Loucy (cell line): ENCODE results near the gene SPEF2.
A peak's percentile ranks its signal among the peaks of the same experiment; 100 is the strongest.

ENCODE experiments used
- H2AFZ ChIP-seq: fragments of 200-600 bp; sonication (generic); 2 replicates; pipeline ENCODE4 v1.6.0; 2016; ENCODE audit warnings: antibody characterized with exemption, mild to moderate bottlenecking, low read length, moderate library complexity
- H3F3A ChIP-seq: fragments of 200-600 bp; 2 replicates; pipeline ENCODE4 v1.6.0; 2016; ENCODE audit warnings: antibody characterized with exemption, low read depth, mild to moderate bottlenecking
- H3K27me3 ChIP-seq: fragments of 200-600 bp; sonication (generic); 2 replicates; pipeline ENCODE4 v1.6.1; 2014; ENCODE audit warnings: low read length, mild to moderate bottlenecking; ENCODE audit not compliant: insufficient read depth, poor library complexity, severe bottlenecking
- H3K36me3 ChIP-seq: fragments of 200-600 bp; sonication (generic); 2 replicates; pipeline ENCODE4 v1.6.1; 2016; ENCODE audit warnings: low read length; ENCODE audit not compliant: insufficient read depth
- H3K4me1 ChIP-seq: fragments of 200-600 bp; sonication (generic); 2 replicates; pipeline ENCODE4 v1.5.1; 2014; ENCODE audit warnings: low read length, mild to moderate bottlenecking; ENCODE audit not compliant: insufficient read depth, poor library complexity, severe bottlenecking
- H3K4me2 ChIP-seq: fragments of 200-600 bp; sonication (generic); 2 replicates; pipeline ENCODE4 v1.6.0; 2014; ENCODE audit warnings: antibody characterized with exemption, low read length, low read depth, mild to moderate bottlenecking; ENCODE audit not compliant: poor library complexity, severe bottlenecking
- H3K4me3 ChIP-seq: fragments of 200-600 bp; sonication (generic); 2 replicates; pipeline ENCODE4 v1.5.1; 2014; ENCODE audit warnings: low read length, mild to moderate bottlenecking, mixed read lengths; ENCODE audit not compliant: poor library complexity, severe bottlenecking
- H3K79me2 ChIP-seq: fragments of 200-600 bp; sonication (generic); 2 replicates; pipeline ENCODE4 v1.6.1; 2014; ENCODE audit warnings: low read length; ENCODE audit not compliant: insufficient read depth
- H3K9ac ChIP-seq: fragments of 200-600 bp; sonication (generic); 2 replicates; pipeline ENCODE4 v1.6.0; 2014; ENCODE audit warnings: mild to moderate bottlenecking, low read depth, low read length, moderate library complexity; ENCODE audit not compliant: poor library complexity, severe bottlenecking
- H3K9me2 ChIP-seq: fragments of 200-600 bp; sonication (generic); replicated peaks from 2 replicates; pipeline ENCODE4 v1.6.1; 2016; ENCODE audit warnings: low read depth, low read length, mixed read lengths
- H3K9me3 ChIP-seq: fragments of 200-600 bp; sonication (generic); 2 replicates; pipeline ENCODE4 v1.6.1; 2014; ENCODE audit warnings: mild to moderate bottlenecking, antibody characterized with exemption, low read length, low read depth; ENCODE audit not compliant: insufficient read depth
- H4K20me1 ChIP-seq: fragments of 200-600 bp; sonication (generic); 2 replicates; pipeline ENCODE4 v1.6.0; 2014; ENCODE audit warnings: antibody characterized with exemption, low read length, mild to moderate bottlenecking; ENCODE audit not compliant: insufficient read depth, poor library complexity, severe bottlenecking
- EZH2phosphoT487 ChIP-seq: fragments of 200-600 bp; IDR thresholded peaks from 2 replicates; pipeline ENCODE4 v1.6.1; 2018; ENCODE audit warnings: antibody characterized with exemption, mild to moderate bottlenecking, moderate library complexity, borderline replicate concordance
- TF ChIP-seq, protein P1 (sequence below): fragments of 200-600 bp; sonication (generic); conservative IDR thresholded peaks from 2 replicates; pipeline ENCODE4 v1.5.1; 2014; ENCODE audit warnings: mild to moderate bottlenecking, antibody characterized with exemption, low read length

The SPEF2 gene

DNA sequence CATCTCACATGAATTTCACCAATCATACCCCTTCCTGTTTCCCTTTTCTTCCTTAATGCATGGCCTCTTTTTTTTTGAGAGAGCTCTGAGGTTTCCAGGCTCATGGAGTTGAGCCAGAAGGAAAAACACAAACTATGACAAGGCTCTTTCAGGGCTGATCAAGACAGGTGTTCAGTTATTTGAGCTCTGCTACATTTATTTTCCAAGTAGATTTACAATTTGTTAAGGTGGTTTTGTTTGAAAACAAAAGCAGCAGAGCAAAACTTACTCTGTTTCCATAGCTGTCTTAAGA, 176.6 kb downstream of the SPEF2 start:
- Histone ChIP-seq H2AFZ (0 out of 2 replicates have a peak overlapping the region, but pooled peaks have one; percentile 48), H3K79me2 (no peaks in the 10 kb centered on the region), H3K9me2 (no peaks in the 10 kb centered on the region)

DNA sequence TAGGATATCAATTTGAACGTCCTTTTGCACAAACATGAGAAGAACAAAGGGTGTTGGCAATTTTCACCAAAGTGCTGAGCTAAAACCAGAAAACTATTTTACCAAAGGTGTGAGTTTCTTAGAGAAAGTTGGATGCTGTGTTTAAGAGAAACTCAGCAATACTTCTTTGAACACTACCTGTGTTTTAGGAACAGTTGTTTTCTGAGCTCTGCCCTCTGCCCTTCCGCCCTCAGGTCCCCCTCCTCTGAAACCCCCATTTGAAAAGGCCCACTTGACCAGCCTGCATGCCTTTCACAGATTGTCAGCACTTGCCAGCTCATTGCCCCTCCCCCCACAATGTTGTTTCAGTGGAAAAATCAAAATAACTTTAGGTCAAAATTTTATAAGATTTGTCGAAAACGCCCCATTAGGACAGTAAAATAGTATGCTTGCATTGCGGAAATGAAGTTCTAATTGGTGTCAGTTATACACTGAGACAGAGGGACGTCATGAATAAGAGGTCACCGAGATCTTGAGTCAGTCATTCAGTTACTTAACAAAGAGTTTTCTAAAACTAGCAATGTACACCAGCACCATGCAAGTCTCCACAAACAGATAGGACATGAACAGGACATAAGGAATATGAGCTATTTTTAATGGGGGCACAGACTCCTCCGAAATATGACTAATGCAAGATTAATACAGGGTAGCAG, 177.2 kb downstream of the SPEF2 start:
- Histone ChIP-seq H3K27me3 (no peaks in the 10 kb centered on the region), H3K4me3 (no peak overlapping the region), H3K4me2 (no peak overlapping the region), H3K36me3 (no peaks in the 10 kb centered on the region), H3K9me3 (no peaks in the 10 kb centered on the region), H3K79me2 (no peaks in the 10 kb centered on the region), H3K9me2 (no peaks in the 10 kb centered on the region), H3K4me1 (no peaks in the 10 kb centered on the region), H4K20me1 (no peaks in the 10 kb centered on the region), H3K9ac (no peak overlapping the region), H2AFZ (0 out of 2 replicates have a peak overlapping the region, but pooled peaks have one; percentile 48), H3F3A (no peaks in the 10 kb centered on the region)
- no peak for TF ChIP-seq EZH2phosphoT487
- TF ChIP-seq, protein P1, sequence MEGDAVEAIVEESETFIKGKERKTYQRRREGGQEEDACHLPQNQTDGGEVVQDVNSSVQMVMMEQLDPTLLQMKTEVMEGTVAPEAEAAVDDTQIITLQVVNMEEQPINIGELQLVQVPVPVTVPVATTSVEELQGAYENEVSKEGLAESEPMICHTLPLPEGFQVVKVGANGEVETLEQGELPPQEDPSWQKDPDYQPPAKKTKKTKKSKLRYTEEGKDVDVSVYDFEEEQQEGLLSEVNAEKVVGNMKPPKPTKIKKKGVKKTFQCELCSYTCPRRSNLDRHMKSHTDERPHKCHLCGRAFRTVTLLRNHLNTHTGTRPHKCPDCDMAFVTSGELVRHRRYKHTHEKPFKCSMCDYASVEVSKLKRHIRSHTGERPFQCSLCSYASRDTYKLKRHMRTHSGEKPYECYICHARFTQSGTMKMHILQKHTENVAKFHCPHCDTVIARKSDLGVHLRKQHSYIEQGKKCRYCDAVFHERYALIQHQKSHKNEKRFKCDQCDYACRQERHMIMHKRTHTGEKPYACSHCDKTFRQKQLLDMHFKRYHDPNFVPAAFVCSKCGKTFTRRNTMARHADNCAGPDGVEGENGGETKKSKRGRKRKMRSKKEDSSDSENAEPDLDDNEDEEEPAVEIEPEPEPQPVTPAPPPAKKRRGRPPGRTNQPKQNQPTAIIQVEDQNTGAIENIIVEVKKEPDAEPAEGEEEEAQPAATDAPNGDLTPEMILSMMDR, result no peak

More for the DNA sequence above, 176.6 kb downstream of the SPEF2 start:
- Histone ChIP-seq H3K9me3 (no peaks in the 10 kb centered on the region), H3K9ac (no peak overlapping the region), H3K4me3 (no peak overlapping the region), H3K27me3 (no peaks in the 10 kb centered on the region), H3K4me2 (no peak overlapping the region), H3F3A (no peaks in the 10 kb centered on the region), H4K20me1 (no peaks in the 10 kb centered on the region), H3K36me3 (no peaks in the 10 kb centered on the region), H3K4me1 (no peaks in the 10 kb centered on the region)
- TF ChIP-seq, protein P1, result no peak
- no peak for TF ChIP-seq EZH2phosphoT487

DNA sequence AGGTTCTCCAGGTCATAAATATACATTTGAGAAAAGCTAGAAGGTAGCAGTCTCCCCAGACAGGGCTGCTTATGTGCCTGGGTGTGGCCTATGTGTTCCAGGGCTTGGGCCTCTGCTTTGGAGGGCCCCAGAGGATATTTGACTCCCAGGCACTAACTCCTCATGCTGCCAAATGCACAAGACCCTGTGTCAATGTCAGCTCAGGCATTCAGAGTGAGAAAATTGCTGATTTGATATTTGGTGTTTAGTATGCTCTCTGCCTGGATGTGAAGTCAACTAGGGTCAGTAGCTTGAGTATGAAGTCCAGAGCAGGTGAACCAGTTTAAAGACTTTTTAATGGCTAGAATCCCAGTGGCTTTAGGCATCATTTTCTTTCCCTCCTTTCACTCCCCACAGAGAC, 181.5 kb downstream of the SPEF2 start:
- Histone ChIP-seq H2AFZ (no peak overlapping the region), H3K27me3 (no peaks in the 10 kb centered on the region), H3F3A (no peaks in the 10 kb centered on the region), H3K4me3 (no peak overlapping the region), H3K4me1 (peaks cover 17% of the 10 kb centered on the region), H3K4me2 (no peak overlapping the region), H3K9me2 (no peaks in the 10 kb centered on the region), H4K20me1 (no peaks in the 10 kb centered on the region), H3K36me3 (no peaks in the 10 kb centered on the region), H3K79me2 (no peaks in the 10 kb centered on the region), H3K9ac (no peak overlapping the region), H3K9me3 (no peaks in the 10 kb centered on the region)
- TF ChIP-seq, protein P1, result no peak
- no peak for TF ChIP-seq EZH2phosphoT487
